Kidney (tissue), 14 donors: ENCODE data around the gene SLC26A3. TPM values are rescaled to one million over a fixed set of nuclear protein-coding genes. Genes with fewer than 3 reads are reported as not detected.

Experiments
- DNase-seq, 5 donors: peaks; one replicate each; pipeline ENCODE4 v3.0.0-alpha.2; 2013 to 2020
- FAIRE-seq: peaks from 2 replicates; lab custom pipeline; 2012; peaks lifted over from hg19 to GRCh38; lab: Jason Lieb, UNC
- H3K27ac ChIP-seq, 2 donors: one replicate each; pipeline ENCODE4 v1.7.0; 2013; ENCODE audit warnings: low read depth in 2 of 2, low read length in 2 of 2, inconsistent platforms in 1 of 2
- H3K27me3 ChIP-seq: one replicate; pipeline ENCODE4 v1.7.1; 2013; ENCODE audit warnings: low read length, inconsistent platforms; ENCODE audit not compliant: control insufficient read depth, insufficient read depth
- H3K36me3 ChIP-seq, 3 donors: one replicate each; pipeline versions ENCODE4 v1.7.0 to v1.7.1; 2013; ENCODE audit warnings: low read length in 3 of 3, control low read depth in 1 of 3, inconsistent platforms in 1 of 3; ENCODE audit not compliant: insufficient read depth in 3 of 3, control insufficient read depth in 2 of 3
- H3K4me1 ChIP-seq, 3 donors: one replicate each; pipeline versions ENCODE4 v1.7.0 to v1.7.1; 2013; ENCODE audit warnings: low read length in 3 of 3, inconsistent platforms in 1 of 3, low read depth in 1 of 3; ENCODE audit not compliant: control insufficient read depth in 2 of 3, insufficient read depth in 2 of 3
- H3K4me3 ChIP-seq, 3 donors: one replicate each; pipeline versions ENCODE4 v1.7.0 to v1.8.1; 2013; ENCODE audit warnings: low read length in 3 of 3, control low read depth in 1 of 3, inconsistent platforms in 1 of 3
- H3K9ac ChIP-seq, 3 donors: one replicate each; pipeline versions ENCODE4 v1.7.0 to v1.7.1; 2013; ENCODE audit warnings: low read length in 3 of 3, control low read depth in 1 of 3, inconsistent platforms in 1 of 3
- H3K9me3 ChIP-seq, 3 donors: one replicate each; pipeline versions ENCODE4 v1.7.0 to v1.7.1; 2013; ENCODE audit warnings: low read length in 3 of 3, control low read depth in 1 of 3, inconsistent platforms in 1 of 3; ENCODE audit not compliant: control insufficient read depth in 2 of 3, insufficient read depth in 1 of 3
- intact Hi-C: fragments of 100-400 bp; cut with DNase I; formaldehyde crosslinking; loops from one replicate; pipeline ENCODE4 v1.11.1; 2022
- polyA plus RNA-seq: library from polyadenylated mRNA; stranded (reverse); fragments of 350-450 nt; fragmentation: Illumina TruSeq; extraction: RNeasy Lipid Tissue Mini Kit (QIAGEN cat#74804); gene quantifications from one replicate; pipeline ENCODE4 v1.2.3, GENCODE V29; 2014; ENCODE audit warnings: low read depth, low replicate concordance; ENCODE audit not compliant: insufficient read depth
- total RNA-seq: library from RNA; stranded (reverse); fragmentation: NEBNext Ultra II Directional; extraction: Animal tissue kit (Norgen Biotek cat#: 25700); gene quantifications from one replicate; pipeline ENCODE4 v1.2.1, GENCODE V29; 2021
- TF ChIP-seq, protein P1 (sequence below): IDR thresholded peaks from 3 replicates; pipeline ENCODE4 v1.5.1; 2012; ENCODE audit warnings: mild to moderate bottlenecking, moderate library complexity, borderline replicate concordance; ENCODE audit not compliant: insufficient read depth; ENCODE audit errors: extremely low read depth
- donor health status: control.
- donor health status: control.
- donor health status: control.
- donor health status: control.
- donor health status: control.
- donor health status: DM: yes; HTN: yes; CAD: no.
- donor health status: Normal renal cell carcinoma (clear cell type).

The SLC26A3 gene
- total and polyA plus RNA-seq, 2 donors from 2014 or later = 0.25 to 0.32 TPM

DNA sequence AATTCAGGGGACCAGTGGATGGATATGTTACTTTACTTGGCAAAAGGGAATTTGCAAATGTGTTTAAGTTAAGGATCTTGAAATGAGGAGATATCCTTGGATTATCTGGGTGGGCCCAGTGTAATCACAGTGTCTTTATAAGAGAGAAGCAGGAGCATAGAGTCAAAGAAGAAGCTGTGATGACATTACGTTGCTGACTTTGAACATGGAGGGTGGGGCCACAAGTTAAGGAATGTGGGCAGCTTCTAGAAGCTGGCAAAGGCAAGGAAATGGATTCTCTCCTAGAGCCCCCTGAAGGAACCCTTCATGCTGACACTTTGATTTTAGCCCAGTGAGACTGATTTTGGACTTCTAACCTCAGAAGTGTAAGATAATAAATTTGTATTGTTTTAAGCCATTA lies 21.8 kb upstream of the SLC26A3 start:
- Histone ChIP-seq H3K4me1 (no peaks in the 10 kb centered on the region), H3K27me3 (no peaks in the 10 kb centered on the region), H3K9me3 (peaks cover 0 to 6% (median 0%) of the 10 kb centered on the region in 3 donors), H3K36me3 (no peaks in the 10 kb centered on the region), H3K4me3 (no peak overlapping the region), H3K9ac (no peak overlapping the region), H3K27ac (no peak overlapping the region)
- no peak for DNase-seq
- no peak for FAIRE-seq
- intact Hi-C loops = no loop called here
- TF ChIP-seq, protein P1, sequence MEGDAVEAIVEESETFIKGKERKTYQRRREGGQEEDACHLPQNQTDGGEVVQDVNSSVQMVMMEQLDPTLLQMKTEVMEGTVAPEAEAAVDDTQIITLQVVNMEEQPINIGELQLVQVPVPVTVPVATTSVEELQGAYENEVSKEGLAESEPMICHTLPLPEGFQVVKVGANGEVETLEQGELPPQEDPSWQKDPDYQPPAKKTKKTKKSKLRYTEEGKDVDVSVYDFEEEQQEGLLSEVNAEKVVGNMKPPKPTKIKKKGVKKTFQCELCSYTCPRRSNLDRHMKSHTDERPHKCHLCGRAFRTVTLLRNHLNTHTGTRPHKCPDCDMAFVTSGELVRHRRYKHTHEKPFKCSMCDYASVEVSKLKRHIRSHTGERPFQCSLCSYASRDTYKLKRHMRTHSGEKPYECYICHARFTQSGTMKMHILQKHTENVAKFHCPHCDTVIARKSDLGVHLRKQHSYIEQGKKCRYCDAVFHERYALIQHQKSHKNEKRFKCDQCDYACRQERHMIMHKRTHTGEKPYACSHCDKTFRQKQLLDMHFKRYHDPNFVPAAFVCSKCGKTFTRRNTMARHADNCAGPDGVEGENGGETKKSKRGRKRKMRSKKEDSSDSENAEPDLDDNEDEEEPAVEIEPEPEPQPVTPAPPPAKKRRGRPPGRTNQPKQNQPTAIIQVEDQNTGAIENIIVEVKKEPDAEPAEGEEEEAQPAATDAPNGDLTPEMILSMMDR = no peak

DNA sequence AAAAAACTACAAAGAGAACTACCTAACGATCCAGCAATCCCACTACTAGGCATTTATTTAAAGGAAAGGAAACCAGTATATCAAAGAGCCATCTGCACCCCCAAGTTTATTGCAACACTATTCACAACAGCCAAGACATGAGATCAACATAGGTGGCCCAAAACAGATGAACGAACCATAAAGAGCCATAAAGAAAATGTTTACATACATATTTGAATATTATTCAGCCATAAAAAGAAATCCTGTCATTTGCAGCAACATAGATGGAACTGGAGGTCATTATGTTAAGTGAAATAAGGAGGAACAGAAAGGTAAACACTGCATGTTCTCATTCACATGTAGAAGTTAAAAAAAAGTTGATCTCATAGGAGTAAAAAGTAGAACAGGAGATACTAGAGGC lies 15.6 kb upstream of the SLC26A3 start:
- Histone ChIP-seq H3K27ac (no peak overlapping the region), H3K4me3 (no peak overlapping the region), H3K4me1 (no peaks in the 10 kb centered on the region), H3K9me3 (no peaks in the 10 kb centered on the region), H3K9ac (no peak overlapping the region), H3K27me3 (no peaks in the 10 kb centered on the region), H3K36me3 (no peaks in the 10 kb centered on the region)
- no peak for DNase-seq
- TF ChIP-seq, protein P1 = no peak
- FAIRE-seq = no peak
- intact Hi-C loops = no loop called here

DNA sequence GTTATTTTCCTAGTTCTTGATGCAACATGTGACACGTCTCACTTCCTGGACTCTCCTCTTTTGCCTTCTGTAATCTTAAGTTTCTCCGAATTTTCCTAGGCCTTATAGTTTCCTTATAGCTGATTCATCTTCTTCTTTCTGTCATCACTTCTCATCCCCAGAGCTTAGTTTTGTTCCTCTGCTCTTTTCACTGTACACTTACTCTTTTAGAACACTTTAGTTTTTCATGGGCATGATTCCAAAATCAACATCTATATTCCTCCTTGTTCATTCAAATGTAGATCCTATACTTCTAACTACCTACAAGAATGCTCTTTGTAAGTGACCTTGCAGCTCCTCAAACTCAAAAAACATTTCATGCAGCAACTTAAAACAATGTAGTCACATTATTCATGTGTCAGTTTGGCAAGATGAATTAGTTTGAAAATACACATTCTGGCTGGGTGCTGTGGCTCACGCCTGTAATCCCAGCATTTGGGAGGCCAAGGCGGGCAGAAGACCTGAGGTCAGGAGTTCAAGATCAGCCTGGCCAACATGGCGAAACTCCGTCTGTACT lies 13.1 kb upstream of the SLC26A3 start:
- Histone ChIP-seq H3K4me3 (no peak overlapping the region), H3K4me1 (no peaks in the 10 kb centered on the region), H3K27me3 (no peaks in the 10 kb centered on the region), H3K36me3 (no peaks in the 10 kb centered on the region), H3K27ac (no peak overlapping the region), H3K9me3 (no peaks in the 10 kb centered on the region), H3K9ac (no peak overlapping the region)
- FAIRE-seq = no peak
- intact Hi-C loops = no loop called here
- TF ChIP-seq, protein P1 = no peak
- no peak for DNase-seq
